ENCODE results near the gene GAS2L2.
"Not testable (repeated sequence)": the region's sequence is repeated elsewhere in the genome, so short reads cannot be mapped to it uniquely, and the experiment has no call there.

The GAS2L2 gene

DNA sequence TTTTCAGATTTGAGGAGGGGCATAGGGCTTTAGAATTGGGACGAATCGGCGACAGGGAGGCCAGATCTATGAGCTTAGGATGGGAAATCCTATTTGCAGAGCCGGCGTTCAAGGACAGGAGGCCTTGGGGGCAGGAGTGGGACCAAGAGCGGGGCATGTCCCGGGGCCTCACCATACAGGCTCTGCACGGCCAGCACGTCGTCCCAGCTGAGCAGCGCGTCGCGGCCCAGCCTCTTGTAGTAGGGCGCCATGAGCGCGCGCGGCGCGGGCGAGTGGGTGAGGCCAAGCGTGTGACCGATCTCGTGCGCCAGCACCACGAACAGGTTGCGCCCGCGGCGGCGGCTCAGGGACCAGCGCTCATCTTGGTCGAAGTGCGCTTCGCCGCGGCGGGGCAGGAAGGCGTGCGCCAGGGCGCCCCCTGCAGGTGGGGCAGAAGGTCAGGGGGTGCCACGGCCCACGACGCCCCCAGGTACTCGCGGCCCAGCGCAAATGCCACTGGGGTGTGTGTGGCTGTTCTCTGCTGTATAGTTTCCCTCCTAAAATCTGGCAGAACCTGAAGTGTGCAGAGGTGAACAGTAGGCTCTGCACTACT lies 17.0 kb upstream of the GAS2L2 start:
- DNase-seq = no peak

DNA sequence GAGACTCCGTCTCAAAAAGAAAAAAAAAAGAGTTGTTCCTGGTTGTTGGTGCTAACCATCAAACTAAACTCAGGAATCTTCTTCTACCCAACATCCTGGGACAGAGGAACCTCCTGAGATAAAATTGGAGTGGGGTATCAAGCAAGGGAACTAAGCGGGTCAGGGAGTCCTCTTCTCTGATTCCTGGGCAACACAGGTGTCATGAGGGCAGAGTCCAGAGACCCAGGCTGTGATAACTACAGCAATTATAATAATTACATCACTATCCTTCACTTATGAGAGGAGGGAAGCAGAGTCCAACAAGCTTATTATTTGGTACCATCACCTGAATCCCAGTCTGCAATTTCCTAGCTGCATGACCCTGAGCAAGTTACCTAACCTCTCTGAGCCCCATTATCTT lies 15.8 kb upstream of the GAS2L2 start:
- DNase-seq = no peak

- DNase-seq = no peak
These were observed 14.0 kb upstream of the GAS2L2 start for GRCh38 chr17:35766903-35767510.

- DNase-seq = no peak
These were observed 13.4 kb upstream of the GAS2L2 start for GRCh38 chr17:35766489-35766877.

DNA sequence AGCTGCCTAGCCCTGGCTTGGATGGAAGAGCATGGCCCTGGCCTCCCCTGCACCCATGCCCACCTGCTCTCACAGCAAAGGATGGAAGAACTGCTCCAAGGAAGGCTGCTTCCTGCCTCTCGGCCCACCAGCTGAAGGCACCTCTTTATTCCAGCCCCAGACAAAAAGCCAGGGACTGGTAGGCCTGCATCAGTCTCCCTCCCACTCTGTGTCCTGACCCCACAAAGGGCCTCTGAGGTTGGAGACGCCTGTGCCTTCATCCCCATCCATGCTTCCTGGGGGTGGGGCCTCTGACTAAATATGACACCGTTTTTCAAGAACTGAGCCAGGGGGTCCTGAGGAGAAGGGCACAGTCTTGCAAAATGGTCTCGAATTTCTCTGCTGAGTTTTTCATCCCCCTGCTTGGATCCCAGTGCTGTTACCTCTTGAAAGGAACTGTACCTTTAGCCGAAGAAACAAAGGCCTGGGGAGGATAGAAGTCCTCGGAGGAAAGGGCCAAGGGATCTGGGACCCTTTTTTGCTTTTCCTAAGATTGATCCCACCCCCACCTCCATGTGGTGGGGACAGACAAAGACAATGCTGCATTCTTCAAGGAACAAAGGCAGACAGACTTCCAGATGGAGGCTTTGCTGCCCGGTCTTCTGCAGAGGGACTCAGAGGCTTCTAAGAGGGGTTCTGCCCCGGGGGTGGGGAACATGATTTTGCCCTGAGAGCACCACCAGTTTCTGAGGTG lies 12.9 kb upstream of the GAS2L2 start:
- no peak for DNase-seq

DNA sequence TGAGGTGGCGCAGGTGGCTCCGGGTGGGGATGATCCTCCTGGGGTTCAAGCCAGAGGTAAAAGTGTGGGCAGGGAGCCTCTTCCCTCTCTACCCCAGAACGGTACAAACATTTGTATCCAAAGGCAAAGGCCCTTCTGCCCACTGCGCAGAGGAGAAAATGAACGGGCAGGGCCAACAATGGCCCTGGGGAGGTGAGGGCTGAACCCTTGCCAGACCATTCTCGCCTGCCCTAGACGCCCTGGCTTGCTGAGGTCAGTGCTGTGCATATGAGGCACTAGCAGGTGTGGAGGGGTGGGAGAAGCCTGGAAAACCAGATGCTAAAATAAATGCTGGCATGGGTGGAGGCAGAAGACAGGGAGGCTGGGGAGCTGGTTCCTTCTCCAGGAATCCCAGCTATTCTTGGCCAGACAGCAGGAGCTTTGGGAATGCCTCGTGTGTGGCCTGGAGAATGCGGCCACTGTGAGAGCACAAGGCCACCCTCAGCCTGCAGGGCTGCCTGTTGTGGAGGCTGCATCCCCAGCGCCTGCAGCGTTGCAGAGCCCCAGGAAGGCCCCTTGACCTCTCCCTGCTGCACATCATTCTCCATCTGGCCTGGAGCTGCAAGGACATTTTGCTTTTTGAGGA lies 12.2 kb upstream of the GAS2L2 start:
- no peak for DNase-seq

GRCh38 chr17:35764123-35764991 lies 11.3 kb upstream of the GAS2L2 start:
- DNase-seq = peak; percentile 84

DNA sequence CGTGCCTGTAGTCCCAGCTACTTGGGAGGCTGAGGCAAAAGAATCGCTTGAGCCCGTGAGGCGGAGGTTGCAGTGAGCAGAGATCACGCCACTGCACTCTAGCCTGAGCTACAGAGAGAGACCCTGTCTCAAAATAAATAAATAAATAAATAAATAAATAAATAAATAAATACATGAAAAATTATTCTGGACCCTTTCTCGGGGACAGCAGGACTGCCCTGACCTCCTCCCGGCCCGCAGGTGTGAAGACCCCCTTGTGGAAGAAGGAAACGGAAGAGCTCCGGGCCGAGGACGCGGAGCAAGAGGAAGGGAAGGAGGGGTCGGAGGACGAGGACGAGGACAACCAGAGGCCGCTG lies 10.7 kb upstream of the GAS2L2 start:
- no peak for DNase-seq

GRCh38 chr17:35761601-35762000 lies 8.6 kb upstream of the GAS2L2 start:
- no peak for DNase-seq

GRCh38 chr17:35760587-35760986 lies 7.5 kb upstream of the GAS2L2 start, which contains the start of gene C17orf50:
Gene C17orf50, plus strand, starts transcription at chr17:35760887. Its CDS starts 55 bp downstream, at chr17:35760942.
- no peak for DNase-seq

GRCh38 chr17:35757243-35757642 lies 4.2 kb upstream of the GAS2L2 start:
- no peak for DNase-seq

GRCh38 chr17:35752471-35752870 lies 568 bp downstream of the GAS2L2 start:
- no peak for DNase-seq

GRCh38 chr17:35751541-35751940 lies 1.5 kb downstream of the GAS2L2 start:
- DNase-seq = not testable (repeated sequence)

GRCh38 chr17:35750526-35751395 lies 2.3 kb downstream of the GAS2L2 start:
- no peak for DNase-seq

DNA sequence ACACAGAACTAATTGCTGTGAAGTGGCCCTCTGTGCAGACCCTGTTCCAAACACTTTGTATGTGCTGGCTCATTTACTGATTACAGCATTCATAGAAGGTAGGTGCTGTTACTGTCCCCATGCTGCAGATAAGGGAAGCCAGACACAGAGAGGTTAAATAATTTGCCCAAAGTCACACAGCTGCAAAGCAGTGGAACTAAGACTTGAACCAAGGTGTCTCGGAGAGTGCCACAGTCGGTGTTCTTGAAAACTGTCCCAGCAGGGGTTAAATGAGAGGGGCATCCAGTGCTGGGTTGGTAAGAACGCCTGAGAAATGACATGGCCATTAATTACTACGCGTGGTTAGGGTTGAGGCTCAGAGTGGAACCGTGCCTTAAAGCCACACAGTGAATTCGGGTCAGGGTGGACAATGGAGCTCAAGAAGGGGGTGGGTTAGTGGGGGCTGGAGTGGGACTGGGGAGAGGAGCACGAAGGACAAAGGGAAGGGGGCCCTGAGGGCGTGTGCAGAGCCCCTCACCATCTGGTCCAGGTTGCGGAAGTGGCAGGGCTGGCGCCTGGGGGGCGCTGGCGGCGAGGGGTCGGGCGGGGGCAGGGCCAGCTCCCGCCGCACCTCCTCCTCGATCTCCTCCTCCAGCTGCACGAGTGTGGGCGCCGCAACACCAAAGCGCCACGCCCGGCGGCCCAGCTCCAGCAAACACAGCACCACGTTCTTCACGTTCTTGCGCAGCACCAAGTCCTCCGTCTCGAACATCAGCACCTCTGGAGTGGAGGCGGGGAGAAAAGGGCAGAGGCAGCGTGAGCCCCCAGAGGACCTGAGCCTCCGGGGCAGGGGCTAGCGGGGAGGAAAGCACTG lies 3.3 kb downstream of the GAS2L2 start:
- no peak for DNase-seq

- DNase-seq = no peak
These were observed 4.1 kb downstream of the GAS2L2 start for GRCh38 chr17:35748979-35749378.

GRCh38 chr17:35748341-35748841 lies 4.6 kb downstream of the GAS2L2 start:
- no peak for DNase-seq

DNA sequence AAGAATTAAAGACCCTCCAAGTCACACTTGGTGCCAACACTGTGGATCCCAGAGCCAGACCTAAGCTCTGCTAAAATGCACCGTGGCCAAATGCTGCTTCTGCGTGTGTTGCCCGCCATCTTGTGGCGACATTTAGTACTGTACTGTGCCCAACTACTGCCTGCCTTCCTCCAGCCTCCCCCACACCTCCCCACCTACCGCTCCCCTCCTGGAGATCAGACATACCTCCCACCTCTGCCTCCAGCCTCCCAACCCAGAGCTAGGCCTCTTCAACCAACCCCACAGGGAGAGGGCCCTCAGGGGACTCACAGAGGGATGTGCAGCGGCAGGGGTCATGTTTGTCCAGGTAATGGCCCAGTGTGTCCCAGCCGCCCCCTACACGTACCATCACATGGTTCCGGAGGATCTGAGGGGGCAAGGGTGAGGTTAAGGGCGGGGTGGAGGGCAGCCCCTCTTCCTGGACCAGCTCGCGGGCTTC lies 5.5 kb downstream of the GAS2L2 start:
- DNase-seq = no peak

- DNase-seq = no peak
These were observed 7.2 kb downstream of the GAS2L2 start for GRCh38 chr17:35745749-35746320.

DNA sequence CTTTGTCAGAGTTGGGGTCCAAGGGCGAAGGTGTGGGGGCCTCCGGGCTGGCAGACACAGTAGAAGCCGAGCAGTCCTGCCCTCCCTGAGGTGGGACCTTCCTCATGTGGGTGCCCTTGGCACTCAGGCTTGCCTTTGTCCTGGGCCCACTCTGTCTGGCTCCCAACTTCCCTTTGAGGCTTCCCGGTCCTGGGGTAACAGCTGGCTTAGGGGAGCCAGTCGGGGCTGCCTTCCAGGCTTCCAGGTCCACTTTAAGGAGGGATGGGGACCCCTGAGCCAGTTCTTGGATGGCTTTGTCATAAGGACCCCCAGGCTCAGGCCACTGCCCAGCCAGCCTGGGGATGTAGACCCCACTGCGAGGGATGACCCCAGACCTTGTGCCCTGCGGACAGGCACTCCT lies 7.8 kb downstream of the GAS2L2 start:
- DNase-seq = no peak
